Activated CD4-positive, alpha-beta T cell treated with anti-CD3 and anti-CD28 coated beads, Interleukin-2, Interleukin-6, amounts not matched to agents 100 ng/mL and 50 ng/mL, durations not matched to agents 16 hours and 8 hours (primary cell): Measurements from ENCODE around the gene SLC51B.

Experiments used
- DNase-seq: peaks from one replicate; pipeline ENCODE4 v3.0.0-alpha.2; 2020

SLC51B gene

GRCh38 chr15:65101891-65102708 lies 56.9 kb downstream of the SLC51B start:
- no peak for DNase-seq

- no peak for DNase-seq
Measured at GRCh38 chr15:65102912-65103311, 57.7 kb downstream of the SLC51B start.
